Spinal cord (tissue), 10 donors: ENCODE data around the gene TAB2. TPM values are rescaled to one million over a fixed set of nuclear protein-coding genes. Genes with fewer than 3 reads are reported as not detected.

Experiments
- DNase-seq, 6 donors: peaks; one replicate each; pipeline versions ENCODE4 v3.0.0 to v3.0.0-alpha.2; 2013 to 2015; ENCODE audit warnings: low spot score in 6 of 6, low read depth in 4 of 6
- H3K27ac ChIP-seq: one replicate; pipeline ENCODE4 v1.5.1; 2013; ENCODE audit warnings: low read depth, low read length, control low read depth
- H3K27me3 ChIP-seq: one replicate; pipeline ENCODE4 v1.6.1; 2013; ENCODE audit warnings: low read length; ENCODE audit not compliant: control insufficient read depth, insufficient read depth
- H3K36me3 ChIP-seq: one replicate; pipeline ENCODE4 v1.6.1; 2013; ENCODE audit warnings: low read length; ENCODE audit not compliant: control insufficient read depth, insufficient read depth
- H3K4me1 ChIP-seq: one replicate; pipeline ENCODE4 v1.6.1; 2013; ENCODE audit warnings: low read length; ENCODE audit not compliant: control insufficient read depth, insufficient read depth
- H3K4me3 ChIP-seq: one replicate; pipeline ENCODE4 v1.5.1; 2013; ENCODE audit warnings: low read depth, low read length, control low read depth
- H3K9me3 ChIP-seq: one replicate; pipeline ENCODE4 v1.6.1; 2013; ENCODE audit warnings: low read length; ENCODE audit not compliant: control insufficient read depth, insufficient read depth
- WGBS: methylation state at CpG from one replicate; pipeline ENCODE4 v1.1.5; 2013; ENCODE audit warnings: missing lambda C conversion rate; ENCODE audit not compliant: insufficient coverage; 5-methylcytosine and 5-hydroxymethylcytosine counted together
- polyA plus RNA-seq, 2 donors: library from polyadenylated mRNA; unstranded; fragments of 120-200 nt; gene quantifications; one replicate each; pipeline ENCODE4 v1.2.1, GENCODE V29; 2013; ENCODE audit not compliant: insufficient read length in 2 of 2
- total RNA-seq, 2 donors: library from RNA; depleted of rRNA in 1 of 2; stranded (reverse); fragments of 120-200 nt in 1 of 2; fragments of >200 nt in 1 of 2; gene quantifications; one replicate each; pipeline versions ENCODE4 v1.2.3 to v1.2.4, GENCODE V29; 2013 to 2014
- donor health status: healthy.

TAB2 gene
- total and polyA plus RNA-seq, 4 donors = 57.6 to 69.7 (median 61.5) TPM

DNA sequence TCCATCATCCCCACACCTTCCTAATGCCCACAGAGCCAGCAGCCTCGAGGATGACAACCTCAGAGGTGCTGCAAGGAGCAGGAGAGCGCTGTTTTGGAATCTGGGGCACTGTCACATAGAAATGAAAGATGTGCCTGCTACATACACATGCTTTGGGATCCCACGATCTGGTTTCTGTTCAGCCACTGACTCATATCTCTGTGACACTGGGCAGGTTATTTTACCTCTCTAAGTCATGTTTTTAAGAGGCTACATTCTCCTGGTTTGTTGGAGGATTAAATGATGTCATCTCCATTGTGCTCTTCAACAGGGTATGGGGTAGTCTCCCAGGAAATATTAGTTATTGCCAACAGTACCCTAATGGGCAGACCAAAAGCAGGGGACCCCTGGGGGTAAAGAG is 32.6 kb upstream of the TAB2 start:
- Histone ChIP-seq H3K4me3 (no peak overlapping the region), H3K9me3 (no peaks in the 10 kb centered on the region), H3K27me3 (no peaks in the 10 kb centered on the region), H3K36me3 (no peaks in the 10 kb centered on the region), H3K4me1 (no peaks in the 10 kb centered on the region), H3K27ac (no peak overlapping the region)
- WGBS = 88% methylated on average over 2 of the region's 3 CpGs
- DNase-seq = no peak

DNA sequence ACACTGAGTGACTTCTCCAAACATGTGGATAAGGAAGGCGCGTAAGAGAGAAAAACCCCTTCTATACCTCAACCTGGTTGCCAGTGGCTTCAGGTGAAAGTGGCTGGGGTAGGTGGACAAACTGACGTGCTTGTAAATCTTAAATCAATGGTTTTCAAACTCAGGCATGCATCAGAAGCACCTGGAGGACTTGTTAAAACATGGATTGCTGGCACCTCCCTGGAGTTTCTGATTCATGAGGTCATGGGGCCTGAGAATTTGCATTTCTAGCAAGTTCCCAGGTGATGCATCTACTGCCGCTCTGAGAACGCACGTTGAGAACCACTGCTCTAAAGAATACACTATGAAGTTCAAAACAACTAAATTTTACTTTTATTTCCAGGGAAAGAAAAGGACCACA is 31.9 kb upstream of the TAB2 start:
- Histone ChIP-seq H3K27me3 (no peaks in the 10 kb centered on the region), H3K4me3 (no peak overlapping the region), H3K9me3 (no peaks in the 10 kb centered on the region), H3K4me1 (no peaks in the 10 kb centered on the region), H3K36me3 (no peaks in the 10 kb centered on the region), H3K27ac (no peak overlapping the region)
- WGBS = 100% methylated on average over 1 of the region's 6 CpGs
- DNase-seq = no peak

DNA sequence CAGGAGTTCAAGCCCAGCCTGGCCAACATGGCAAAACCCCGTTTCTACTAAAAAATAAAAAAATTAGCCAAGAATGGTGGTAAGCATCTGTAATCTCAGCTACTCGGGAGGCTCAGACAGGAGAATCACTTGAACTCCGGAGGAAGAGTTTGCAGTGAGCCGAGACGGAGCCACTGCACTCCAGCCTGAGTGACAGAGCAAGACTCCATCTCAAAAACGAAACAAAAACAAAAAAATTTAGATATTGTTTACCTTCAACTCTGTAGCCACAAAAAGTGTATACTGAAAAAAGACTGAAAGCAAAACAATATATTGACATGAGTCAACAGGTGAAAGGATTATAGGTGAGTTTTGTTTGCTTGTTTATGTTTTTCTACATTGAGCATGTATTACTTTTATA is 30.6 kb upstream of the TAB2 start:
- Histone ChIP-seq H3K27ac (no peak overlapping the region), H3K27me3 (no peaks in the 10 kb centered on the region), H3K36me3 (no peaks in the 10 kb centered on the region), H3K4me3 (no peak overlapping the region), H3K4me1 (no peaks in the 10 kb centered on the region), H3K9me3 (no peaks in the 10 kb centered on the region)
- no peak for DNase-seq
- 79% methylated on average over 2 of the region's 6 CpGs for WGBS

DNA sequence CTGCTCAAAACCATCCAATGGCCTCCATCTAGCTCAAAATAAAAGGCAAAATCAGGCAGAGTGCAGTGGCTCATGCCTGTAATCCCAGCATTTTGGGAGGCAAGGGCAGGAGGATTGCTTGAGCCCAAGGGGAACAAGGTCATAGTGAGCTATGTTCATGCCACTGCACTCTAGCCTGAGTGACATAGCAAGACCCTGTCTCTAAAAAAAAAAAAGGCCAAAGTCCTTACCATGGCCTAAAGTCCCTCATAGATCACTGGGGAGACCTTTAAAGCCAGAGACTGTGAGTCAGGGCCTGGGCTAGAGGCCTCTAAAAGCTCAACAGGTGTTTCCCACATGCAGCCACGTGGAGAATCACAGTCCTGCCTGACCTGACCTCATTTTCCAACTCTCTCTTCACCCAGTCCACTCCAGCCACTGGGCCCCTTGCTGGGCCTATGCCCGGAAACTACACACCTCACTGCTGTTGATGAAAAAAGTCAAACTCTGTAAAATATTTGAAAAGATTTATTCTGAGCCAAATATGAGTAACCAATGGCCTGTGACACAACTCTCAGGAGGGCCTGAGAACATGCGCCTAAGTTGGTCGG is 28.2 kb upstream of the TAB2 start:
- H3K9me3 ChIP-seq = no peaks in the 10 kb centered on the region
- no peak overlapping the region for H3K4me3 ChIP-seq
- H3K27me3 ChIP-seq = no peaks in the 10 kb centered on the region
- no peaks in the 10 kb centered on the region for H3K36me3 ChIP-seq
- no peak for DNase-seq
- 100% methylated on average over 2 of the region's 4 CpGs for WGBS
- no peak overlapping the region for H3K27ac ChIP-seq
- H3K4me1 ChIP-seq = no peaks in the 10 kb centered on the region

GRCh38 chr6:149289966-149290365 is 27.5 kb upstream of the TAB2 start:
- 100% methylated on average over 1 of the region's 1 CpG for WGBS
- no peaks in the 10 kb centered on the region for H3K9me3 ChIP-seq
- H3K36me3 ChIP-seq = no peaks in the 10 kb centered on the region
- no peak overlapping the region for H3K27ac ChIP-seq
- no peaks in the 10 kb centered on the region for H3K4me1 ChIP-seq
- no peak for DNase-seq
- no peak overlapping the region for H3K4me3 ChIP-seq
- H3K27me3 ChIP-seq = no peaks in the 10 kb centered on the region

GRCh38 chr6:149293244-149293643 is 24.3 kb upstream of the TAB2 start:
- H3K27ac ChIP-seq = no peak overlapping the region
- 100% methylated on average over 1 of the region's 1 CpG for WGBS
- no peaks in the 10 kb centered on the region for H3K9me3 ChIP-seq
- H3K36me3 ChIP-seq = no peaks in the 10 kb centered on the region
- H3K4me1 ChIP-seq = no peaks in the 10 kb centered on the region
- no peak for DNase-seq
- no peaks in the 10 kb centered on the region for H3K27me3 ChIP-seq
- H3K4me3 ChIP-seq = no peak overlapping the region

DNA sequence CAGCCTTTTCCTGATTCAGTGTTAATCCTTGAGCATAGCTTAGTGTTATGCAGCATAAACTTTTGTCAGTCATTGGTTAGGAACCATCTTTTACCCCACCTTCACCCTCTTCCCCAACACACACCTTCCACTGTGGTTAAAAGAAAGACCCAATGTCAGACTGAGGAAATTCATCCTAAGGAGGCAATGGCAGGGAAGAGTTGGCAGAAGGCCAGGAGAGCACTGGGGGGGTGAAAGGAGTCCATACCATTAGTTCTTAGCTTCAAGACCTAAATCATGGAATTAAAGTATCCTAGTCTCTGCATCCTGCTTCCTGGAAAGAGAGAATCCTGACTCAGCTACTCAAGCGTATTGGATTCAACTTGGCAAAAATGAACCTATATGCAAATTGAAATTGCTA is 16.9 kb upstream of the TAB2 start:
- H3K4me3 ChIP-seq = no peak overlapping the region
- no peaks in the 10 kb centered on the region for H3K9me3 ChIP-seq
- no peak for DNase-seq
- H3K27me3 ChIP-seq = no peaks in the 10 kb centered on the region
- H3K36me3 ChIP-seq = no peaks in the 10 kb centered on the region
- no CpG with 5 or more reads among the region's 1 CpG for WGBS
- H3K27ac ChIP-seq = no peak overlapping the region
- H3K4me1 ChIP-seq = no peaks in the 10 kb centered on the region

GRCh38 chr6:149302723-149303122 is 14.8 kb upstream of the TAB2 start:
- 86% methylated on average over 1 of the region's 3 CpGs for WGBS
- Histone ChIP-seq H3K36me3 (no peaks in the 10 kb centered on the region), H3K9me3 (no peaks in the 10 kb centered on the region), H3K4me1 (no peaks in the 10 kb centered on the region), H3K27me3 (no peaks in the 10 kb centered on the region), H3K27ac (no peak overlapping the region), H3K4me3 (no peak overlapping the region)
- no peak for DNase-seq

DNA sequence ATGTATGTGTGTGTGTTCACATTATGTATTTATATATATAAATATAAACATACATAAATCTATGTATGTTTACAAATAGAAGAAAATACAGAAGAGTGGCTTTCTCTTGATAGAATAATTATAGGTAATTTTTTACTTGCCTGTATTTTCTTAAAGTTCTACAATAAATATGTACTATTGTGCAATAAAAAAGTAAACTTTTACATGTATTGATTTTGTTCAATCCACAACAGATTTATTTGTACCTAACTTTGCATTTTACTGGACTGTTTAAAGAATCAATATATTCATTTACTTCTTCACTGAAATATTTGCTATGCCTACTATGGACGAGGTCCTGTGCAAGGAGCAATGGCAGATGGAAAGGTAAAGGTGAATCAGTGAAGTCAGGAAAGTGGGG is 14.0 kb upstream of the TAB2 start:
- Histone ChIP-seq H3K36me3 (no peaks in the 10 kb centered on the region), H3K27ac (no peak overlapping the region), H3K9me3 (no peaks in the 10 kb centered on the region), H3K4me3 (no peak overlapping the region), H3K4me1 (no peaks in the 10 kb centered on the region), H3K27me3 (no peaks in the 10 kb centered on the region)
- WGBS = 90% methylated on average over 1 of the region's 1 CpG
- DNase-seq = no peak

- H3K4me3 ChIP-seq = no peak overlapping the region
- DNase-seq = no peak
- no peak overlapping the region for H3K27ac ChIP-seq
- no peaks in the 10 kb centered on the region for H3K27me3 ChIP-seq
- H3K4me1 ChIP-seq = no peaks in the 10 kb centered on the region
- no peaks in the 10 kb centered on the region for H3K9me3 ChIP-seq
- H3K36me3 ChIP-seq = no peaks in the 10 kb centered on the region
- 83% methylated on average over 1 of the region's 3 CpGs for WGBS
Measured at GRCh38 chr6:149305372-149305771, 12.1 kb upstream of the TAB2 start.
